Keratinocyte (primary cell): Measurements from ENCODE around the gene HDAC8. TPM values are rescaled to one million over a fixed set of nuclear protein-coding genes. Genes with fewer than 3 reads are reported as not detected.

Source experiments
- DNase-seq: peaks from one replicate; pipeline ENCODE4 v3.0.0-alpha.2; 2011; ENCODE audit warnings: low read depth, missing footprints, low spot score
- FAIRE-seq: peaks from 2 replicates; lab custom pipeline; 2011; peaks lifted over from hg19 to GRCh38; lab: Jason Lieb, UNC
- H2AFZ ChIP-seq: 2 replicates; pipeline ENCODE4 v1.6.0; 2012; ENCODE audit warnings: low read length, control low read depth, inconsistent platforms; ENCODE audit not compliant: control insufficient read depth
- H3K27ac ChIP-seq: 2 replicates; pipeline ENCODE4 v1.5.1; 2011; ENCODE audit warnings: low read length; ENCODE audit not compliant: control insufficient read depth, insufficient read depth
- H3K27me3 ChIP-seq: 3 replicates; pipeline ENCODE4 v1.6.0; 2011; ENCODE audit warnings: low read length; ENCODE audit not compliant: control insufficient read depth, insufficient read depth; ENCODE audit errors: extremely low read depth
- H3K36me3 ChIP-seq, 2 experiments: 2 replicates in 1 of 2; 3 replicates in 1 of 2; pipeline ENCODE4 v1.5.1; 2011; ENCODE audit warnings: low read length in 2 of 2, mild to moderate bottlenecking in 1 of 2; ENCODE audit not compliant: control insufficient read depth in 2 of 2, insufficient read depth in 2 of 2; ENCODE audit errors: extremely low read depth in 1 of 2
- H3K4me1 ChIP-seq: 3 replicates; pipeline ENCODE4 v1.5.1; 2011; ENCODE audit warnings: low read length; ENCODE audit not compliant: control insufficient read depth, insufficient read depth; ENCODE audit errors: extremely low read depth
- H3K4me2 ChIP-seq: 3 replicates; pipeline ENCODE4 v1.6.0; 2011; ENCODE audit warnings: low read depth, low read length; ENCODE audit not compliant: control insufficient read depth, insufficient read depth; ENCODE audit errors: extremely low read depth
- H3K4me3 ChIP-seq, 3 experiments: fragments of 200-600 bp in 1 of 3; sonication (generic) in 1 of 3; 2 replicates in 2 of 3; 3 replicates in 1 of 3; pipeline ENCODE4 v1.5.1; 2011 to 2016; ENCODE audit warnings: low read length in 3 of 3, mild to moderate bottlenecking in 3 of 3, control low read depth in 2 of 3, inconsistent platforms in 1 of 3, low read depth in 1 of 3, mixed read lengths in 1 of 3, mixed run types in 1 of 3, moderate library complexity in 1 of 3; ENCODE audit not compliant: control insufficient read depth in 2 of 3, insufficient read depth in 2 of 3; ENCODE audit errors: extremely low read depth in 1 of 3
- H3K79me2 ChIP-seq: 2 replicates; pipeline ENCODE4 v1.6.0; 2012; ENCODE audit warnings: low read length; ENCODE audit not compliant: control insufficient read depth, insufficient read depth
- H3K9ac ChIP-seq: 3 replicates; pipeline ENCODE4 v1.6.0; 2011; ENCODE audit warnings: low read length; ENCODE audit not compliant: control insufficient read depth, insufficient read depth; ENCODE audit errors: extremely low read depth
- H3K9me1 ChIP-seq: 3 replicates; pipeline ENCODE4 v1.6.0; 2011; ENCODE audit warnings: low read length; ENCODE audit not compliant: control insufficient read depth, insufficient read depth; ENCODE audit errors: extremely low read depth
- H3K9me3 ChIP-seq: 2 replicates; pipeline ENCODE4 v1.5.1; 2012; ENCODE audit warnings: low read depth, low read length; ENCODE audit not compliant: control insufficient read depth
- H4K20me1 ChIP-seq: 3 replicates; pipeline ENCODE4 v1.6.0; 2011; ENCODE audit warnings: low read length; ENCODE audit not compliant: control insufficient read depth, insufficient read depth; ENCODE audit errors: extremely low read depth
- CTCF ChIP-seq, 3 experiments: IDR thresholded peaks in 1 of 3; conservative IDR thresholded peaks in 1 of 3; optimal IDR thresholded peaks in 1 of 3; 2 replicates in 2 of 3; 3 replicates in 1 of 3; pipeline versions ENCODE3 to v1.5.1; 2011; ENCODE audit warnings: low read length in 3 of 3, mild to moderate bottlenecking in 3 of 3, moderate library complexity in 2 of 3, control low read depth in 1 of 3, inconsistent platforms in 1 of 3; ENCODE audit not compliant: insufficient read depth in 2 of 3; ENCODE audit errors: extremely low read depth in 1 of 3
- EZH2 ChIP-seq: IDR thresholded peaks from one replicate; pipeline ENCODE4 v1.6.1; 2012; ENCODE audit warnings: inconsistent platforms, mild to moderate bottlenecking, low read length, moderate library complexity
- dilution Hi-C: fragments of 300-500 bp; cut with MboI; formaldehyde crosslinking; loops from one replicate; pipeline ENCODE4 v1.7.0; 2020; ENCODE audit warnings: low sequenced_read_pairs; ENCODE audit not compliant: extremely low pct_ligation_motif_present
- polyA plus RNA-seq, 5 experiments: library from polyadenylated mRNA; depleted of rRNA in 3 of 5; stranded (reverse) in 3 of 5; stranded (forward) in 1 of 5; unstranded in 1 of 5; fragments of >200 nt; gene quantifications; 1 replicate in 1 of 5; 2 replicates in 3 of 5; 3 replicates in 1 of 5; pipeline versions ENCODE4 v1.2.1 to v1.2.3, GENCODE V29; 2011 to 2012; ENCODE audit warnings: missing spikeins in 2 of 5, low read depth in 1 of 5, low replicate concordance in 1 of 5

Gene HDAC8
- polyA plus RNA-seq, 1 donor (not counting 4 experiments of a cell fraction or from before 2014, with no cell fraction given) = 27.3 TPM

GRCh38 chrX:72382202-72382595, 190.4 kb downstream of the HDAC8 start:
- no peaks in the 10 kb centered on the region for H3K9me3 ChIP-seq
- peaks cover 6% of the 10 kb centered on the region for H3K27me3 ChIP-seq
- H3K9me1 ChIP-seq = no peaks in the 10 kb centered on the region
- H3K27ac ChIP-seq = no peak overlapping the region
- no peaks in the 10 kb centered on the region for H3K4me1 ChIP-seq
- no peak for DNase-seq
- H3K4me3 ChIP-seq = no peak overlapping the region
- FAIRE-seq = no peak
- H3K9ac ChIP-seq = no peak overlapping the region
- TF ChIP-seq EZH2 (no peak), CTCF (optimal IDR thresholded peaks at IDR 0.05 in 1 of 3, IDR thresholded peaks at IDR 0.05 in 1 of 3, conservative IDR thresholded peaks at IDR 0.05 in 1 of 3; ENCODE audit: extremely low read depth in 1 of 3, insufficient read depth in 2 of 3, low read length in 3 of 3) (no peak)
- no peaks in the 10 kb centered on the region for H3K36me3 ChIP-seq
- dilution Hi-C loops = no loop called here
- H4K20me1 ChIP-seq = no peaks in the 10 kb centered on the region
- H2AFZ ChIP-seq = no peak overlapping the region
- H3K4me2 ChIP-seq = no peak overlapping the region
- no peaks in the 10 kb centered on the region for H3K79me2 ChIP-seq

GRCh38 chrX:72381439-72382201, 191.0 kb downstream of the HDAC8 start:
- no peak overlapping the region for H3K4me3 ChIP-seq
- no peaks in the 10 kb centered on the region for H3K36me3 ChIP-seq
- H3K79me2 ChIP-seq = no peaks in the 10 kb centered on the region
- H3K9ac ChIP-seq = no peak overlapping the region
- FAIRE-seq (no peak), DNase-seq (no peak)
- dilution Hi-C loops = no loop called here
- no peaks in the 10 kb centered on the region for H3K9me3 ChIP-seq
- H2AFZ ChIP-seq = no peak overlapping the region
- H3K4me2 ChIP-seq = no peak overlapping the region
- no peaks in the 10 kb centered on the region for H3K9me1 ChIP-seq
- peaks cover 2% of the 10 kb centered on the region for H3K27me3 ChIP-seq
- no peaks in the 10 kb centered on the region for H4K20me1 ChIP-seq
- no peaks in the 10 kb centered on the region for H3K4me1 ChIP-seq
- TF ChIP-seq CTCF (optimal IDR thresholded peaks at IDR 0.05 in 1 of 3, IDR thresholded peaks at IDR 0.05 in 1 of 3, conservative IDR thresholded peaks at IDR 0.05 in 1 of 3; ENCODE audit: extremely low read depth in 1 of 3, insufficient read depth in 2 of 3, low read length in 3 of 3) = no peak
- no peak for TF ChIP-seq EZH2
- no peak overlapping the region for H3K27ac ChIP-seq
